Measurements from ENCODE around the gene PDE6D. TPM values are rescaled to one million over a fixed set of nuclear protein-coding genes. Genes with fewer than 3 reads are reported as not detected.
A peak's percentile ranks its signal among the peaks of the same experiment; 100 is the strongest.

The PDE6D gene
- total and polyA plus RNA-seq, 2 of the 13 experiments (the other 11 are each of a cell fraction or from before 2014, with no cell fraction given), result 14.1 to 23.2 TPM

DNA sequence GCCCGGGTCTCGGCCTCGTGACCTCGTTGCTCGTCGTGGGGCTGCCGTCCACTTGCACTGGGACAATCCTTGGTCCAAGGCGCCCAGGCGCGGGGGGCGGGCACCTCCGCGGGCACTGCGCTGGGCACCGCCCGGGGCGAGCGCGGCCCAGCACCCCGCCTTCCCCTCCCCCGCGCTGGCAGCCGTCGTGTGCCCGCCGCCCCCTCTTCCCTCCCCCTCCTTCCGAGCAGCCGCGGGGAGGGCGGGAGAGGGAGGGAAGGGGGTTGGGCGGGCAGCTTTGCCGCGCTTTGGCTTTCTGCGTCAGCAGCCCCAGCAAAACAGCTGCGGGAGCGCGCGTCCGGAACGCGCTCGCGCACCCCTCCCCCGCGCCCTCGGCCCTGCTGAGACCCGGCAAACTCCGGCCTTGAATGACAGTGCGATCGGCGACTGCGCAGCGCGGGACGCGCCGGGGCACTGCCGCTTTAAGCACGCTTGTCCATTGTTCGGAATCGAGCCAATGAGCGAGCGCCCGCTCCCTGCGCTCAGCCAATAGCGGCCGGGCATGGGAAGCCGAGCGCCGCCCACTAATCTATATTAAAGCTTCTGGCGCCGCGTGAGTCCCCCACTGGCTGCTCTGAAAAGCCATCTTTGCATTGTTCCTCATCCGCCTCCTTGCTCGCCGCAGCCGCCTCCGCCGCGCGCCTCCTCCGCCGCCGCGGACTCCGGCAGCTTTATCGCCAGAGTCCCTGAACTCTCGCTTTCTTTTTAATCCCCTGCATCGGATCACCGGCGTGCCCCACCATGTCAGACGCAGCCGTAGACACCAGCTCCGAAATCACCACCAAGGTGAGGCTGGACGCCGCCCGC is 72.9 kb downstream of the PDE6D start, which contains the start of gene PTMA (continued):
- TF ChIP-seq, protein P1, sequence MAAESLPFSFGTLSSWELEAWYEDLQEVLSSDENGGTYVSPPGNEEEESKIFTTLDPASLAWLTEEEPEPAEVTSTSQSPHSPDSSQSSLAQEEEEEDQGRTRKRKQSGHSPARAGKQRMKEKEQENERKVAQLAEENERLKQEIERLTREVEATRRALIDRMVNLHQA (CRISPR knock-in tag; IDR thresholded peaks at IDR 0.05), result no peak
- TF ChIP-seq ZNF619 (CRISPR knock-in tag; IDR thresholded peaks at IDR 0.05) (no peak; the same call in 1 of the 2 replicates), PITX1 (CRISPR knock-in tag; IDR thresholded peaks at IDR 0.05) (peak; percentile 10; the same call in 1 of the 2 replicates), ZNF282 (IDR thresholded peaks at IDR 0.05; ENCODE audit: partially characterized antibody) (no peak), TBP (CRISPR knock-in tag; IDR thresholded peaks at IDR 0.05) (no peak), HMG20B (CRISPR knock-in tag; conservative IDR thresholded peaks at IDR 0.05) (no peak), ZBTB8A (CRISPR knock-in tag; IDR thresholded peaks at IDR 0.05; ENCODE audit: borderline replicate concordance, low read depth) (no peak; the same call in 1 of the 2 replicates), MTF2 (CRISPR knock-in tag; IDR thresholded peaks at IDR 0.05; ENCODE audit: borderline replicate concordance) (no peak), YEATS2 (CRISPR knock-in tag; IDR thresholded peaks at IDR 0.05; ENCODE audit: borderline replicate concordance) (peak; percentile 49; the same call in 1 of the 2 replicates), ZNF552 (CRISPR knock-in tag; IDR thresholded peaks at IDR 0.05; ENCODE audit: borderline replicate concordance) (0 out of 2 replicates have a peak, but pooled peaks have one; percentile 64), TSC22D2 (CRISPR knock-in tag; IDR thresholded peaks at IDR 0.05; ENCODE audit: borderline replicate concordance) (peak; percentile 72; the same call in 1 of the 2 replicates), EHMT2 (IDR thresholded peaks at IDR 0.05; ENCODE audit: borderline replicate concordance, low read depth, low read length) (no peak), TEAD2 (CRISPR knock-in tag; IDR thresholded peaks at IDR 0.05) (no peak)
- TF ChIP-seq, protein P2, sequence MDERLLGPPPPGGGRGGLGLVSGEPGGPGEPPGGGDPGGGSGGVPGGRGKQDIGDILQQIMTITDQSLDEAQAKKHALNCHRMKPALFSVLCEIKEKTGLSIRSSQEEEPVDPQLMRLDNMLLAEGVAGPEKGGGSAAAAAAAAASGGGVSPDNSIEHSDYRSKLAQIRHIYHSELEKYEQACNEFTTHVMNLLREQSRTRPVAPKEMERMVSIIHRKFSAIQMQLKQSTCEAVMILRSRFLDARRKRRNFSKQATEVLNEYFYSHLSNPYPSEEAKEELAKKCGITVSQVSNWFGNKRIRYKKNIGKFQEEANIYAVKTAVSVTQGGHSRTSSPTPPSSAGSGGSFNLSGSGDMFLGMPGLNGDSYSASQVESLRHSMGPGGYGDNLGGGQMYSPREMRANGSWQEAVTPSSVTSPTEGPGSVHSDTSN (CRISPR knock-in tag; IDR thresholded peaks at IDR 0.05), result peak; percentile 77
- TF ChIP-seq, protein P3, sequence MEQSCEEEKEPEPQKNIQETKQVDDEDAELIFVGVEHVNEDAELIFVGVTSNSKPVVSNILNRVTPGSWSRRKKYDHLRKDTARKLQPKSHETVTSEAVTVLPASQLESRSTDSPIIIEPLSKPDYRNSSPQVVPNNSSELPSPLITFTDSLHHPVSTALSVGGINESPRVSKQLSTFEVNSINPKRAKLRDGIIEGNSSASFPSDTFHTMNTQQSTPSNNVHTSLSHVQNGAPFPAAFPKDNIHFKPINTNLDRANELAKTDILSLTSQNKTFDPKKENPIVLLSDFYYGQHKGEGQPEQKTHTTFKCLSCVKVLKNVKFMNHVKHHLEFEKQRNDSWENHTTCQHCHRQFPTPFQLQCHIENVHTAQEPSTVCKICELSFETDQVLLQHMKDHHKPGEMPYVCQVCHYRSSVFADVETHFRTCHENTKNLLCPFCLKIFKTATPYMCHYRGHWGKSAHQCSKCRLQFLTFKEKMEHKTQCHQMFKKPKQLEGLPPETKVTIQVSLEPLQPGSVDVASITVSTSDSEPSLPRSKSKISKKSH (CRISPR knock-in tag; IDR thresholded peaks at IDR 0.05; ENCODE audit: borderline replicate concordance), result peak; percentile 92; the same call in 1 of the 2 replicates
- TF ChIP-seq, protein P4, sequence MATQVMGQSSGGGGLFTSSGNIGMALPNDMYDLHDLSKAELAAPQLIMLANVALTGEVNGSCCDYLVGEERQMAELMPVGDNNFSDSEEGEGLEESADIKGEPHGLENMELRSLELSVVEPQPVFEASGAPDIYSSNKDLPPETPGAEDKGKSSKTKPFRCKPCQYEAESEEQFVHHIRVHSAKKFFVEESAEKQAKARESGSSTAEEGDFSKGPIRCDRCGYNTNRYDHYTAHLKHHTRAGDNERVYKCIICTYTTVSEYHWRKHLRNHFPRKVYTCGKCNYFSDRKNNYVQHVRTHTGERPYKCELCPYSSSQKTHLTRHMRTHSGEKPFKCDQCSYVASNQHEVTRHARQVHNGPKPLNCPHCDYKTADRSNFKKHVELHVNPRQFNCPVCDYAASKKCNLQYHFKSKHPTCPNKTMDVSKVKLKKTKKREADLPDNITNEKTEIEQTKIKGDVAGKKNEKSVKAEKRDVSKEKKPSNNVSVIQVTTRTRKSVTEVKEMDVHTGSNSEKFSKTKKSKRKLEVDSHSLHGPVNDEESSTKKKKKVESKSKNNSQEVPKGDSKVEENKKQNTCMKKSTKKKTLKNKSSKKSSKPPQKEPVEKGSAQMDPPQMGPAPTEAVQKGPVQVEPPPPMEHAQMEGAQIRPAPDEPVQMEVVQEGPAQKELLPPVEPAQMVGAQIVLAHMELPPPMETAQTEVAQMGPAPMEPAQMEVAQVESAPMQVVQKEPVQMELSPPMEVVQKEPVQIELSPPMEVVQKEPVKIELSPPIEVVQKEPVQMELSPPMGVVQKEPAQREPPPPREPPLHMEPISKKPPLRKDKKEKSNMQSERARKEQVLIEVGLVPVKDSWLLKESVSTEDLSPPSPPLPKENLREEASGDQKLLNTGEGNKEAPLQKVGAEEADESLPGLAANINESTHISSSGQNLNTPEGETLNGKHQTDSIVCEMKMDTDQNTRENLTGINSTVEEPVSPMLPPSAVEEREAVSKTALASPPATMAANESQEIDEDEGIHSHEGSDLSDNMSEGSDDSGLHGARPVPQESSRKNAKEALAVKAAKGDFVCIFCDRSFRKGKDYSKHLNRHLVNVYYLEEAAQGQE (IDR thresholded peaks at IDR 0.05; ENCODE audit: borderline replicate concordance in 1 of 2, low read depth in 1 of 2, low read length in 2 of 2), result peak in 1 of 2 experiments; percentile 42; a peak in 1 of 4 replicates
- TF ChIP-seq, protein P5, sequence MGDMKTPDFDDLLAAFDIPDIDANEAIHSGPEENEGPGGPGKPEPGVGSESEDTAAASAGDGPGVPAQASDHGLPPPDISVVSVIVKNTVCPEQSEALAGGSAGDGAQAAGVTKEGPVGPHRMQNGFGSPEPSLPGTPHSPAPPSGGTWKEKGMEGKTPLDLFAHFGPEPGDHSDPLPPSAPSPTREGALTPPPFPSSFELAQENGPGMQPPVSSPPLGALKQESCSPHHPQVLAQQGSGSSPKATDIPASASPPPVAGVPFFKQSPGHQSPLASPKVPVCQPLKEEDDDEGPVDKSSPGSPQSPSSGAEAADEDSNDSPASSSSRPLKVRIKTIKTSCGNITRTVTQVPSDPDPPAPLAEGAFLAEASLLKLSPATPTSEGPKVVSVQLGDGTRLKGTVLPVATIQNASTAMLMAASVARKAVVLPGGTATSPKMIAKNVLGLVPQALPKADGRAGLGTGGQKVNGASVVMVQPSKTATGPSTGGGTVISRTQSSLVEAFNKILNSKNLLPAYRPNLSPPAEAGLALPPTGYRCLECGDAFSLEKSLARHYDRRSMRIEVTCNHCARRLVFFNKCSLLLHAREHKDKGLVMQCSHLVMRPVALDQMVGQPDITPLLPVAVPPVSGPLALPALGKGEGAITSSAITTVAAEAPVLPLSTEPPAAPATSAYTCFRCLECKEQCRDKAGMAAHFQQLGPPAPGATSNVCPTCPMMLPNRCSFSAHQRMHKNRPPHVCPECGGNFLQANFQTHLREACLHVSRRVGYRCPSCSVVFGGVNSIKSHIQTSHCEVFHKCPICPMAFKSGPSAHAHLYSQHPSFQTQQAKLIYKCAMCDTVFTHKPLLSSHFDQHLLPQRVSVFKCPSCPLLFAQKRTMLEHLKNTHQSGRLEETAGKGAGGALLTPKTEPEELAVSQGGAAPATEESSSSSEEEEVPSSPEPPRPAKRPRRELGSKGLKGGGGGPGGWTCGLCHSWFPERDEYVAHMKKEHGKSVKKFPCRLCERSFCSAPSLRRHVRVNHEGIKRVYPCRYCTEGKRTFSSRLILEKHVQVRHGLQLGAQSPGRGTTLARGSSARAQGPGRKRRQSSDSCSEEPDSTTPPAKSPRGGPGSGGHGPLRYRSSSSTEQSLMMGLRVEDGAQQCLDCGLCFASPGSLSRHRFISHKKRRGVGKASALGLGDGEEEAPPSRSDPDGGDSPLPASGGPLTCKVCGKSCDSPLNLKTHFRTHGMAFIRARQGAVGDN (CRISPR knock-in tag; IDR thresholded peaks at IDR 0.05), result peak; percentile 62
